Colonic mucosa (tissue), 4 donors: ENCODE measurements around the gene ORAI2. TPM values are rescaled to one million over a fixed set of nuclear protein-coding genes. Genes with fewer than 3 reads are reported as not detected.

Source experiments
- DNase-seq: peaks from one replicate; pipeline ENCODE4 v3.0.0-alpha.2; 2020
- H3K27ac ChIP-seq: fragments of 200-600 bp; one replicate; pipeline ENCODE4 v1.8.0; 2021
- H3K27me3 ChIP-seq: fragments of 200-600 bp; one replicate; pipeline ENCODE4 v1.8.0; 2021
- H3K36me3 ChIP-seq: fragments of 200-600 bp; one replicate; pipeline ENCODE4 v1.8.0; 2021
- H3K4me1 ChIP-seq: fragments of 200-600 bp; one replicate; pipeline ENCODE4 v1.8.0; 2021; ENCODE audit warnings: mild to moderate bottlenecking
- H3K4me3 ChIP-seq: fragments of 200-600 bp; one replicate; pipeline ENCODE4 v1.8.0; 2021
- H3K9ac ChIP-seq, 2 donors: one replicate each; pipeline ENCODE4 v1.7.0; 2013; ENCODE audit warnings: control low read depth in 2 of 2, low read depth in 2 of 2, low read length in 2 of 2
- H3K9me3 ChIP-seq: fragments of 200-600 bp; one replicate; pipeline ENCODE4 v1.8.0; 2021
- intact Hi-C: fragments of 100-400 bp; cut with DNase I; formaldehyde crosslinking; loops from one replicate; pipeline ENCODE4 v1.14.1; 2022
- total RNA-seq, 2 donors: library from RNA; stranded (reverse); fragmentation: NEBNext Ultra II Directional in 1 of 2; extraction: Animal tissue kit (Norgen Biotek cat#: 25700) in 1 of 2; gene quantifications; one replicate each; pipeline ENCODE4 v1.2.1, GENCODE V29; 2021
- TF ChIP-seq, protein P1 (sequence below): fragments of 200-600 bp; IDR thresholded peaks from one replicate; pipeline ENCODE4 v1.8.0; 2022; ENCODE audit warnings: antibody characterized with exemption, mild to moderate bottlenecking
- donor health status: healthy.
- donor health status: DM: no; HTN: no; CAD: no.
- donor health status: DM: no; HTN: no; CAD: no.

ORAI2 gene
- total RNA-seq, result 1 to 10 TPM; 3.3 to 5.5 TPM

DNA sequence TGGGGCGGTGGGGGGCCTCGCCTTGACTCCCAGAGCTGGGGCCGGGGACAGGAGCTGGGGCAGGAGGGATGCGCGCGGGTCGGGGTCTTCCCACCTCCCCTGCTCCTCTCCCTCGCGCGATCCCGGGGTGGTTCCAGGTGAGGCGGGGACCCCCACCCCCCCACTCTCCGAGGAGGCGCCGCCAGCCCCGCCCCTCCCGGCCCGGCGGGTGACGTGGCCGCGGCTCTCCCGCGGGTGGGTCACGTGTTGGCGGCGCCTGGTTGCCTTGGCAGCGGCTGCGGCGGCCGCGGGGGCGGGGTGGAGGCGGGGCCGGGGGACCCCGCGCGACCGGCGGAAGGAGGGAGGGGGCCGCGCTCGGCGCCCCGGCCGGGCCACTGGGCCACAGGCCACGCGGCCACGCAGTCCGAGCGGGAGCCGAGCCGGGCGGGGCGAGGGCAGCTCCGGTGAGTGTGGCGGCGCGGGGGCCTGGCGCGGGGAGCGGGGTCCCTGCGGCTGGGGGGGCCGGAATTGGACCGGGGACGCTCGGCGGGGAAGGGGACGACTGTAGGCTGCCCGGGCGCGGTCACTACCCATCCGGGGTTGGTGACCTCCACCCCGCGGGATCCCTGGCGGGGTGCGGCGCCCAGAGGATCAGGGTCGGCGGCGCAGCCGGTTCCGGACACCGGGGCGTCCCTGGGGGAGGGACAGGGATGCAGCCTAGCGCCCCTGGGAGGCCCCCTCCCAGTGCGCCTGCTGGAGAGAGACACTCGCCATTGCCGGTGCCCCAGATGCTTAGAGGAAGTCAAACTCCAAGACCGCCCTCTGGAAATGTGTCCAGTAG is at the start of gene ORAI2:
Gene ORAI2, plus strand, starts transcription at position 357 of the 820 bp plus-strand sequence. CDS start 5,382 bp downstream, outside the sequence.
- Histone ChIP-seq H3K27me3 (no peaks in the 10 kb centered on the region), H3K9ac (peak within 1 kb of the TSS; percentile 27 to 86), H3K27ac (peak within 1 kb of the TSS; percentile 67), H3K4me1 (peaks cover 3% of the 10 kb centered on the region), H3K9me3 (no peaks in the 10 kb centered on the region), H3K36me3 (no peaks in the 10 kb centered on the region), H3K4me3 (peak within 1 kb of the TSS; percentile 82)
- intact Hi-C loops, result no loop called here
- peak; percentile 82 for DNase-seq
- TF ChIP-seq, protein P1, sequence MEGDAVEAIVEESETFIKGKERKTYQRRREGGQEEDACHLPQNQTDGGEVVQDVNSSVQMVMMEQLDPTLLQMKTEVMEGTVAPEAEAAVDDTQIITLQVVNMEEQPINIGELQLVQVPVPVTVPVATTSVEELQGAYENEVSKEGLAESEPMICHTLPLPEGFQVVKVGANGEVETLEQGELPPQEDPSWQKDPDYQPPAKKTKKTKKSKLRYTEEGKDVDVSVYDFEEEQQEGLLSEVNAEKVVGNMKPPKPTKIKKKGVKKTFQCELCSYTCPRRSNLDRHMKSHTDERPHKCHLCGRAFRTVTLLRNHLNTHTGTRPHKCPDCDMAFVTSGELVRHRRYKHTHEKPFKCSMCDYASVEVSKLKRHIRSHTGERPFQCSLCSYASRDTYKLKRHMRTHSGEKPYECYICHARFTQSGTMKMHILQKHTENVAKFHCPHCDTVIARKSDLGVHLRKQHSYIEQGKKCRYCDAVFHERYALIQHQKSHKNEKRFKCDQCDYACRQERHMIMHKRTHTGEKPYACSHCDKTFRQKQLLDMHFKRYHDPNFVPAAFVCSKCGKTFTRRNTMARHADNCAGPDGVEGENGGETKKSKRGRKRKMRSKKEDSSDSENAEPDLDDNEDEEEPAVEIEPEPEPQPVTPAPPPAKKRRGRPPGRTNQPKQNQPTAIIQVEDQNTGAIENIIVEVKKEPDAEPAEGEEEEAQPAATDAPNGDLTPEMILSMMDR, result no peak

DNA sequence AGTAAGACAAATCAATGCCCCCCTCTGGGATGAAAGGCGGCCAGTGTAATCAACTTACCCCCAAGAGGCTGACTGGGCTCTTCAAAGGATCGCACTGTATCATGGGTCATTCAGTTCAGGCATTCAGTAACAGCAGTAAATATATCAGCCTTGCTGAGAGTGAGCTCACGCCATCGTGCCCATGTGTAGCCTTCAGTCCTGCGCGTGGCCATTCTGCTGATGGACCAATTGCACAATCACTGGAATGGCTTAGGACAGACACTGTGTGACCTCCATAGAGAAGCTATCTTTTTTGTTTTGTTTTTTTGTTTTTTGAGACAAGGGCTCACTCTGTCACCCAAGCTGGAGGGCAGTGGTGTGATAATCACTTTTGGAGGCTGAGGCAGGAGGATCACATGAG is 46.3 kb upstream of the ORAI2 start:
- intact Hi-C loops, result no loop called here
- DNase-seq, result no peak
- no peaks in the 10 kb centered on the region for H3K4me1 ChIP-seq
- no peaks in the 10 kb centered on the region for H3K9me3 ChIP-seq
- H3K36me3 ChIP-seq, result no peaks in the 10 kb centered on the region
- no peaks in the 10 kb centered on the region for H3K27me3 ChIP-seq
- H3K9ac ChIP-seq, result no peak overlapping the region
- H3K4me3 ChIP-seq, result no peak overlapping the region
- H3K27ac ChIP-seq, result no peak overlapping the region
- TF ChIP-seq, protein P1, result no peak

DNA sequence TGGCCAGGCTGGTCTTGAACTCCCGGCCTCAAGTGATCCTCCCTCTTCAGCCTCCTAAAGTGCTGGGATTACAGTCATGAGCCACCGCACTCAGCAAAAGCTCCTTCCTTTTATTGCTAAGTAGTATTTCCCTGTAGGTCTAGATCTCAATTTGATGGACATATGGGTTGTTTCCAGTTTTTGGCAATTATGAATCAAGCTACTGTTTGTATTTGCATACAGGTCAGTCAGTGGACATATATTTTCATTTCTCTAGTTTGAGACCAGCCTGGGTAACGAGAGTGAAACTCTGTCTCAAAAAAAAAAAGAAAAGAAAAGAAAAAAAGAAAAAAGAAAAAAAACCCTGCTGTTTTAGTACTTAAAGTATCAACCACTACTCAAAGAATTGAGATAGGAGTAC is 43.6 kb upstream of the ORAI2 start:
- H3K27me3 ChIP-seq, result no peaks in the 10 kb centered on the region
- no peak overlapping the region for H3K27ac ChIP-seq
- no peak overlapping the region for H3K9ac ChIP-seq
- intact Hi-C loops, result loop anchor here (1.0 kb wide), 1 partner anchor 111 kb away; no protein-coding TSS in a partner anchor
- no peaks in the 10 kb centered on the region for H3K4me1 ChIP-seq
- TF ChIP-seq, protein P1, result no peak
- H3K36me3 ChIP-seq, result no peaks in the 10 kb centered on the region
- no peak overlapping the region for H3K4me3 ChIP-seq
- H3K9me3 ChIP-seq, result no peaks in the 10 kb centered on the region
- DNase-seq, result no peak

DNA sequence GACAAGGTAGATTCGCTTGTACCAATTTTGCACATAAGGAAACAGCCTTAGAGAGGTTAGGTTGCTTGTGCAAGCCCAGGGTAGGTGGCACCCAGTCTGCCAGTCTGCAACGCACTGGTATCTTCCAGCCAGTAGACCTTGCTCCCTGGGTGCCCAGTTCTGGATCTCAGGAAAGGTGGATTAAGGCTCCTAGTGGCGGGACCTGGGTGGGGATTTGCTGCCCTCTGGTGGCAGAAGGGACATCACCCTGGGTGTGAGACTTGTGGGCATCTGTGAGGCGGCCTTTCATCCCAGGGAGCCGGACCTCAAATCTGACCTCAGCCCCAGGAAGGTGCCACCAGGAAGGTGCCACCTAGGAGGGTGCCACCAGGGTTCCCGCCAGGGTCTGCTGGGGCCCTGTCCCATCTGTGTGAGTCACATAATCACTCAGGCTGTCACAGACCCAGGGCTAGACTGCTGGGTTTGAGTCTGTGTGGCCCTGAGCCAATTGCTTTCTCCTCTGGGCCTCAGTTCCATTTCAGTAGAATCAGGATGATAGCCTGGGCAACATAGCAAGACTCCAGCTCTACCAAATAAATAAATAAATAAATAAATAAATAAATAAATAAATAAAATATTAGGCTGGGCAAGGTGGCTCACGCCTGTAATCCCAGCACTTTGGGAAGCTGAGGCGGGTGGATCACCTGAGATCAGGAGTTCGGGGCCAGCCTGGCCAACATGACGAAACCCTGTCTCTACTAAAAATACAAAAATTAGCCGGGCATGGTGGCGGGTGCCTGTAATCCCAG is 42.5 kb upstream of the ORAI2 start:
- H3K36me3 ChIP-seq, result no peaks in the 10 kb centered on the region
- DNase-seq, result peak; percentile 89
- no peak overlapping the region for H3K9ac ChIP-seq
- no peak overlapping the region for H3K4me3 ChIP-seq
- H3K4me1 ChIP-seq, result no peaks in the 10 kb centered on the region
- no peaks in the 10 kb centered on the region for H3K9me3 ChIP-seq
- intact Hi-C loops, result loop anchor here (1.0 kb wide), 1 partner anchor 112 kb away; no protein-coding TSS in a partner anchor
- H3K27me3 ChIP-seq, result no peaks in the 10 kb centered on the region
- TF ChIP-seq, protein P1, result peak; percentile 90
- H3K27ac ChIP-seq, result no peak overlapping the region

DNA sequence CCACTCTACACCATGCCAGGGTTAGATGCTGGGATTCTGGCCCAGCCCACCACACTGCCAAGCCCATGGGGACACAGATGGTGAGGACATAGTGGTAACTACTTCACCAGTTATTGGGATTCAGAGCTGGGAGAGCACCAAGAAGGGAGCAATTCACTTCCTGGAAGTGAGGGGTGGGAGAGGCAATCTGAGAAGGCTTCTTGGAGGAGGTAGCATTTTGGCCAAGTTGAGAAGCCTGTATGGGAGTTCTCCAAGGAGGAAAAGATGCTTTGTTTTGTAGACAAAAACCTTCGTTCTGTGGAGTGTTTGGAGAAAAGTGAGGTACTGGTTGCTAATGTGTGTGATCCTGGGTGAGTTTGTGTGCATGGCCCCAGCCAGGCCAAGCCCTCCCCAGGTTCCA is 41.0 kb upstream of the ORAI2 start:
- Histone ChIP-seq H3K27ac (no peak overlapping the region), H3K9ac (no peak overlapping the region), H3K27me3 (no peaks in the 10 kb centered on the region), H3K4me1 (peaks cover 4% of the 10 kb centered on the region), H3K36me3 (no peaks in the 10 kb centered on the region), H3K4me3 (no peak overlapping the region), H3K9me3 (no peaks in the 10 kb centered on the region)
- TF ChIP-seq, protein P1, result no peak
- no peak for DNase-seq
- intact Hi-C loops, result loop anchor here (2.0 kb wide), 1 partner anchor 108 kb away; no protein-coding TSS in a partner anchor
